HL-60/S4 treated with phorbol 12-myristate 13-acetate at 8.2 ng/mL for 4 days and 3 days (cell line): ENCODE data around the gene MICB.

Experiments
- in situ Hi-C: fragments of 300-500 bp; cut with MboI; formaldehyde crosslinking; loops from 2 replicates; pipeline ENCODE4 v1.15.0; 2022; ENCODE audit warnings: low sequenced_read_pairs

Gene MICB

DNA sequence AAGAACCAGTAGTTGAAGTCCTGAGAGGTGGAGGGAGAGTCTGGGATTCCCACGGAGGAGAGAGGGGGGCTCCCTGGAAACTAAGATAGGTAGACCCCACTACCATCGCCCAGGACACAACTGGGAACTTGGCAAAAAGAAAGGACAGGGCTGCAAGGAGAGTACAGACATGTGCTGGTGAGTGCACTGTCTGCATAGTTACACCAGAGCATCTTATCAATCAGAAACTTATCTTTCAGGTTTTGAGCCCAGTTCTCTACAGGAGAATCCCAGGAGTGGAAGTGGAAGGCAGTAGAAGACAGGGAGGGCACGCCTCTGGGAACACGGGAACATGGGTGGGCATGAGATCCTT, 61.6 kb downstream of the MICB start:
- in situ Hi-C loops = no loop called here

DNA sequence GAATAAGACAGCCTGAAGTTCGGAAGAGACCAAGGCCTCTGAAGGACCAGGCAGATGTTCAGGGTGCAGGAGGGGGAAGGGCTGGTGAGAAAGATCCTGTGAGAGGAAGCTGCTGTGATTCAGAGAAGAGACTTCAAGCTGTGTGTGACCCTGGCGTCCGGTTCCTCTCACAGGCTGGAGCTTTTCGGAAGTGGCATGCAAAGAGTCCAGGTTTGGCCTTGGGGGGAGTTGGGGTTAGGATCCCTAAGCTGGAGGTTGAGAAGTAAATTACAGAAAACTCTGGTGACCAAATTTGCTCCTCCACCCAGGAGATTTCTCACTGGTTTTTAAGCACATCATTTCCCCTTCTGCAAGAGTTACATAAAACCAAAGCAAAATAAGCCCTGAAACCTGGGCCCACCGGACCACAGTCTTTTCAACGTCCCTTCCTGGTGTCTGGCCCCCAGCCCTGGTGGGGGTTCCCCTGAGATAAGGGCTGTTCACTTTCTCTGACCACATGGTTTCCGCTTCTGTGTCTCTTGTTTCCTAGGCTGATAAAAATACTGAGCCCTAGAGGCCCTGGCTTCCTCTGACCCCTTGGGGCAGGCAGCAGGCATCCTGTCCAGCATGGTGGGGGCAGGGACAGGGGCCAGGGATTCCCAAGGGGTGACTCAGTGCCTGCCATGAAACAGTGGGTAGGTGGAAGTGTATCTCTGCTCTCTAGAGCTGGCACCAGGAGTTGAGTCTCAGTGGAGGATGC, 62.2 kb downstream of the MICB start:
- in situ Hi-C loops = no loop called here

DNA sequence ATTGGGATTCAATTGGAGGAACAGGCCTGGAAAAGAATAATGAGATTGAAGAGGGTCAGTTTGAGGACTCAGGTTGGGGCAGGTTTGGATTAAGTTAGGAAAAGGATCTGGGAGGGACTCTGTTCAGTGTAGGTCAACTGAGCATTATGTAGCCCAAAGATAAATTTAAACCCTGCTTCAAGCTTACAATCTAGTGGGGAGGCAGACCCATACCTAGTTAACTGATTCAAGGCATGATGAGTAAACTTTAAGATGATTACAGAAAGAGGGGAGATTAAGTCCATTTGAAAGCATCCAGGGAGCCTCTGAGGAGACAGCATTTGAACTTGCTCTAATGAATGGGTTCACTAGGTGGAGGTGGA, 62.7 kb downstream of the MICB start:
- in situ Hi-C loops = no loop called here
